Natural killer cell treated with Interleukin-12 subunit alpha and Interleukin-12 subunit beta and Interleukin-15 and Interleukin-18, amount 100 ng/mL, for 72 hours (primary cell): Measurements from ENCODE around the gene SYNGR3. TPM values are rescaled to one million over a fixed set of nuclear protein-coding genes. Genes with fewer than 3 reads are reported as not detected.
"Not testable (repeated sequence)": the region's sequence is repeated elsewhere in the genome, so short reads cannot be mapped to it uniquely, and the experiment has no call there.

Source experiments
- ATAC-seq, 2 donors: fragments of 150-1000 bp; cut with Tn5 transposase in 1 of 2; sonication (Bioruptor Pico), chemical (Tn5 transposase) in 1 of 2; 2 replicates each; pipeline ENCODE4 v1.10.0; 2021
- DNase-seq: peaks from one replicate; pipeline ENCODE4 v3.0.0; 2022; ENCODE audit warnings: low spot score
- H3K27ac Mint-ChIP-seq, 2 donors: 1 replicate in 1 of 2; 2 replicates in 1 of 2; pipeline ENCODE4 v1.8.0; 2022; ENCODE audit warnings: mixed read lengths in 2 of 2, mild to moderate bottlenecking in 1 of 2, moderate library complexity in 1 of 2
- H3K27me3 Mint-ChIP-seq, 2 donors: 1 replicate in 1 of 2; 2 replicates in 1 of 2; pipeline ENCODE4 v1.8.0; 2022; ENCODE audit warnings: mixed read lengths in 2 of 2
- H3K36me3 Mint-ChIP-seq: one replicate; pipeline ENCODE4 v1.8.0; 2022; ENCODE audit warnings: mixed read lengths
- H3K4me1 Mint-ChIP-seq, 2 donors: 1 replicate in 1 of 2; 2 replicates in 1 of 2; pipeline ENCODE4 v1.8.0; 2022; ENCODE audit warnings: low read depth in 2 of 2, mixed read lengths in 2 of 2, mild to moderate bottlenecking in 1 of 2
- H3K4me3 Mint-ChIP-seq: one replicate; pipeline ENCODE4 v1.8.0; 2022; ENCODE audit warnings: mixed read lengths
- H3K9me3 Mint-ChIP-seq: 2 replicates; pipeline ENCODE4 v1.8.0; 2022; ENCODE audit warnings: mixed read lengths
- total RNA-seq, 2 donors: library from RNA; stranded (reverse); gene quantifications; one replicate each; pipeline ENCODE4 v1.2.3, GENCODE V29; 2022

Gene SYNGR3
- total RNA-seq, 2 donors from 2014 or later, result 21.3 to 43.6 TPM

- not testable (repeated sequence) for ATAC-seq, H3K4me3 Mint-ChIP-seq, H3K27ac Mint-ChIP-seq, H3K9me3 Mint-ChIP-seq, DNase-seq, H3K27me3 Mint-ChIP-seq, H3K36me3 Mint-ChIP-seq, H3K4me1 Mint-ChIP-seq
These were observed 44.3 kb downstream of the SYNGR3 start for GRCh38 chr16:2033909-2034695.

GRCh38 chr16:2034696-2035430 lies 45.1 kb downstream of the SYNGR3 start:
- no peak for ATAC-seq

DNA sequence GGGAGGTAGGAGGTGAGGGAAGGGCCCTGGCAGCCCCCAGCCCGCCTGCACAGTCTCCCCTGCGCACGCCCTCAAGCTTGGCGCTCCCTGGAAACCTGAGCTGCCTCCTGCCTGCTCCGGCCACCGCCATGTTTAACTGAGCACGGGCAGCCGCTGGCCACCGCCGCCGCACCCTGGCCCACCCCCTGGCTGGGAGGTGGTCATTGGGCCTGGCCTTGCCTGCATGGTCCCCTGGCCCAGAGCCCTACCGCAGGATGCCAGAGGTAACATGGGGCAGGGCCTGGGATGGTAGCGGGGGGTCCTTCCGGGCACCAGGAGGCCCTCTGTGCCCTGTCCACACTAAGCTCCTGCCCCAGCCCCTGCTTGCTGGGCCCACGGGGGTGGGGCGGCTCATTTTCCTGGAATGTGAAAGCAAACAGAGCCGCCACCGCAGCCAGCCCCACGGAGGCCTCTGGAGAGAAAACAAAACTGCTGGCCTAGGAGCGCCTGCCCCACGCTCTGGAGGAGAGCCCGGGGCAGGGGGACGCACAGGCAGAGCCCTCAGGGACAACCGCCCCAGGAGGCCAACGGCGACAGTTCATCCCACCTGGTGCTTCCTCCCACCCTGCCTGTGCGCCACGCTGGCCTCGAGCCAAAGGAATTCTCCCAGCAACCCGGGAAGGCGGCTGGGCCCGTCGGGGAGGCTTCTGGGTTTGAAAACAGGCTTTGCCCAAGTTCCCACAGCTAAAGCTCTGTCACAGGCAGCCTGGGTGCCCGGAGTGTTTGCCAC lies 45.8 kb downstream of the SYNGR3 start:
- Mint-ChIP-seq H3K27ac (no peak overlapping the region), H3K27me3 (no peaks in the 10 kb centered on the region), H3K4me3 (no peak overlapping the region), H3K4me1 (peaks cover 0 to 3% of the 10 kb centered on the region in 2 donors), H3K9me3 (no peaks in the 10 kb centered on the region), H3K36me3 (no peaks in the 10 kb centered on the region)
- ATAC-seq (no peak), DNase-seq (no peak)

More at GRCh38 chr16:2034696-2035430, 45.1 kb downstream of the SYNGR3 start:
- no peaks in the 10 kb centered on the region for H3K36me3 Mint-ChIP-seq
- H3K9me3 Mint-ChIP-seq, result no peaks in the 10 kb centered on the region
- no peak for DNase-seq
- H3K27ac Mint-ChIP-seq, result no peak overlapping the region
- no peak overlapping the region for H3K4me3 Mint-ChIP-seq
- H3K27me3 Mint-ChIP-seq, result no peaks in the 10 kb centered on the region
- peaks cover 0 to 3% of the 10 kb centered on the region in 2 donors for H3K4me1 Mint-ChIP-seq

DNA sequence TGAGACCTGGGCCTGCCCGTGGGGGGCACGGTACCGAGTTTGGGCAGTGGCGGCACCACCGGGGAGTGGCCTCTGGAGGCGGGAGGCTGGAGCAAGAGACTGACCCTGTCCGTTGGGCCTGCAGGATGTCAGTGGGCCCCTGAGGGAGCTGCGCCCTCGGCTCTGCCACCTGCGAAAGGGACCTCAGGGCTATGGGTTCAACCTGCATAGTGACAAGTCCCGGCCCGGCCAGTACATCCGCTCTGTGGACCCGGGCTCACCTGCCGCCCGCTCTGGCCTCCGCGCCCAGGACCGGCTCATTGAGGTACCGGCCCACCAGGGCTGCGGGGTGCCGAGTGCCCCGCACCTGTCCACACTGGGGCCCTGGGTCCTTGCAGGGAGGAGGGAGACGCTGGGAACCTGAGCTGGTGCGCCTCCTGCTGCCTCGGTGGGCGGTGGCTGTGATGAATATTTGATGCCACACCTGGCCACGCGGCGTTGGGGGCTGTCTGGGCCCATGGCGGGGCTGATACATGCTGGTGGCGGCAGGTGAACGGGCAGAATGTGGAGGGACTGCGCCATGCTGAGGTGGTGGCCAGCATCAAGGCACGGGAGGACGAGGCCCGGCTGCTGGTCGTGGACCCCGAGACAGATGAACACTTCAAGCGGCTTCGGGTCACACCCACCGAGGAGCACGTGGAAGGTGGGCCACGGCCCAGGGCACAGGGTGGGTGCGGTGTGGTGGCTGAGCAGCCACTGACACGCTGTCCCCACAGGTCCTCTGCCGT lies 46.6 kb downstream of the SYNGR3 start:
- peaks cover 0 to 3% of the 10 kb centered on the region in 2 donors for H3K4me1 Mint-ChIP-seq
- ATAC-seq (no peak), DNase-seq (no peak)
- no peaks in the 10 kb centered on the region for H3K9me3 Mint-ChIP-seq
- H3K36me3 Mint-ChIP-seq, result no peaks in the 10 kb centered on the region
- H3K4me3 Mint-ChIP-seq, result no peak overlapping the region
- H3K27me3 Mint-ChIP-seq, result no peaks in the 10 kb centered on the region
- no peak overlapping the region for H3K27ac Mint-ChIP-seq

- ATAC-seq (no peak), DNase-seq (no peak)
- H3K27ac Mint-ChIP-seq, result no peak overlapping the region
- H3K27me3 Mint-ChIP-seq, result no peaks in the 10 kb centered on the region
- H3K4me3 Mint-ChIP-seq, result no peak overlapping the region
- peaks cover 0 to 3% of the 10 kb centered on the region in 2 donors for H3K4me1 Mint-ChIP-seq
- no peaks in the 10 kb centered on the region for H3K9me3 Mint-ChIP-seq
- no peaks in the 10 kb centered on the region for H3K36me3 Mint-ChIP-seq
These were observed 47.3 kb downstream of the SYNGR3 start for GRCh38 chr16:2037115-2037514.

DNA sequence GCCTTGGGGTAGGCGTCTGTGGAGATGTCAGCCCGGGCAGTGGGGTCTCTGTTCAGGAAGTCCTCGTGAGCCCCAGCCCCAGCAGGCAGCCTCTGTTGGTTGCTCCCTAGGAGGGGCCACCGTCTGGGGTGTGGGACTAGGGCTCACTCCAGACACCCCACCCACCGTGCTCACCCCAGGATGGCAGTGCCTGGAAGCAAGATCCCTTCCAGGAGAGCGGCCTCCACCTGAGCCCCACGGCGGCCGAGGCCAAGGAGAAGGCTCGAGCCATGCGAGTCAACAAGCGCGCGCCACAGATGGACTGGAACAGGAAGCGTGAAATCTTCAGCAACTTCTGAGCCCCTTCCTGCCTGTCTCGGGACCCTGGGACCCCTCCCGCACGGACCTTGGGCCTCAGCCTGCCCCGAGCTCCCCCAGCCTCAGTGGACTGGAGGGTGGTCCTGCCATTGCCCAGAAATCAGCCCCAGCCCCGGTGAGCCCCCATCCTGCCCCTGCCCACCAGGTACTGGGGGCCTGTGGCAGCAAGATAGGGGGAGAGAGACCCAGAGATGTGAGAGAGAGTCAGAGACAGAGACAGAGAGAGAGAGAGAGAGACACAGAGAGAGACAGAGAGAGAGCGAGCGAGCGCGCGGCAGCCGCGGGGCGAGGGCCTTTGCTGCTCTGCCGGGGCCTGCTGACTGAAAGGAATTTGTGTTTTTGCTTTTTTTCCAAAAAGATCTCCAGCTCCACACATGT lies 48.0 kb downstream of the SYNGR3 start:
- no peaks in the 10 kb centered on the region for H3K36me3 Mint-ChIP-seq
- H3K27ac Mint-ChIP-seq, result no peak overlapping the region
- no peaks in the 10 kb centered on the region for H3K4me1 Mint-ChIP-seq
- DNase-seq (no peak), ATAC-seq (no peak)
- H3K4me3 Mint-ChIP-seq, result no peak overlapping the region
- no peaks in the 10 kb centered on the region for H3K9me3 Mint-ChIP-seq
- H3K27me3 Mint-ChIP-seq, result no peaks in the 10 kb centered on the region

DNA sequence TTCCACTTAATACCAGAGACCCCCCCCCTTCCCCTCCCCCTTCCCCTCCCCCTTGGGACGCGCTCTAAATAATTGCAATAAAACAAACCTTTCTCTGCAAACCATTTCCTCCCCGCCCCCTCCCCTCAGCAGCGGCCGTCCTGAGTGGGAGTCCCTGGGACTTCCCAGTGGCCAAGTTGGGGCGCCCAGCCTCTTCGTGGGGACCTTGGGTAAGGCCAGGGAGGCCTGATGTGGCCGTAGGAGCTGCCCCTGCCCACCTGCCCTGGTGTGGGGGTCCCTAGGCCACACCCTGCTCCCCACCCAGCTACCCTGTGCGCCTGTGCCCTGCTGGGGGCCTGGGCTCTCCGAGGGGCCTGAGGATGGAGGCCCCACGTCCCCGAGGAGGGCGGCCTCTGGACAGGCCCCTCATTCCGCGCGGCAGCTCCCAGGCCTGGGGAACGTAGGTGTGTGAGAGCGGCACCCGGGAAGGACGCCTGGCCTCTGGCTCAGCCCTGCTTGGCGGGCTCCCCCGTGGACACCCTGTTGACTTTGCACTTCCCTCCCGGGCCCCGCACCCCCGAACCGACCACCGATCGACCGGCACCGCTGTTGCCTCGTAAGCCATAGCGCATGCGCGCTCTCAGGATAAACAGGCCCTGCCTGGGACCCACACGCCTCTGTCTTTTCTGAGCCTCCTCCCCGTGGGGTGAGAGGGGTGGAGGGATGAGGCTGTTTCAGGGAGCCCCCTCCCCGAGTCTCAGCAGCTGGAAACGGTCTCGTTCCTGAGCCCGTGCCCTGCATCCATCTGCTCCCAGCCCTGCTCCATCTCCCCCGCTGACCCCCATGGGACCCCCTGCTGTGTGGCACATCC lies 48.8 kb downstream of the SYNGR3 start:
- H3K4me1 Mint-ChIP-seq, result no peaks in the 10 kb centered on the region
- DNase-seq, result no peak
- ATAC-seq, result no peak
- no peaks in the 10 kb centered on the region for H3K9me3 Mint-ChIP-seq
- no peaks in the 10 kb centered on the region for H3K27me3 Mint-ChIP-seq
- no peak overlapping the region for H3K27ac Mint-ChIP-seq
- no peak overlapping the region for H3K4me3 Mint-ChIP-seq
- no peaks in the 10 kb centered on the region for H3K36me3 Mint-ChIP-seq

GRCh38 chr16:2039274-2040031 lies 49.7 kb downstream of the SYNGR3 start:
- ATAC-seq (no peak), DNase-seq (no peak)
- no peaks in the 10 kb centered on the region for H3K9me3 Mint-ChIP-seq
- no peak overlapping the region for H3K4me3 Mint-ChIP-seq
- H3K27me3 Mint-ChIP-seq, result no peaks in the 10 kb centered on the region
- H3K4me1 Mint-ChIP-seq, result no peaks in the 10 kb centered on the region
- no peaks in the 10 kb centered on the region for H3K36me3 Mint-ChIP-seq
- no peak overlapping the region for H3K27ac Mint-ChIP-seq

GRCh38 chr16:2040041-2040786 lies 50.4 kb downstream of the SYNGR3 start:
- Mint-ChIP-seq H3K36me3 (no peaks in the 10 kb centered on the region), H3K4me1 (no peaks in the 10 kb centered on the region), H3K27me3 (no peaks in the 10 kb centered on the region), H3K27ac (no peak overlapping the region), H3K9me3 (no peaks in the 10 kb centered on the region), H3K4me3 (no peak overlapping the region)
- ATAC-seq (no peak), DNase-seq (no peak)

- Mint-ChIP-seq H3K4me1 (no peaks in the 10 kb centered on the region), H3K4me3 (no peak overlapping the region), H3K9me3 (no peaks in the 10 kb centered on the region), H3K36me3 (no peaks in the 10 kb centered on the region), H3K27me3 (no peaks in the 10 kb centered on the region), H3K27ac (no peak overlapping the region)
- DNase-seq (no peak), ATAC-seq (no peak)
These were observed 51.2 kb downstream of the SYNGR3 start for GRCh38 chr16:2040787-2041522.
